GM19351 (cell line): ENCODE data around the gene SLC7A8.
A peak's percentile ranks its signal among the peaks of the same experiment; 100 is the strongest.

ENCODE experiments used
- ATAC-seq: cut with Tn5 transposase; IDR thresholded peaks from one replicate; pipeline ENCODE4 v1.9.1; 2021; ENCODE audit warnings: mild to moderate bottlenecking, moderate library complexity; ENCODE audit not compliant: unreplicated experiment

The SLC7A8 gene

DNA sequence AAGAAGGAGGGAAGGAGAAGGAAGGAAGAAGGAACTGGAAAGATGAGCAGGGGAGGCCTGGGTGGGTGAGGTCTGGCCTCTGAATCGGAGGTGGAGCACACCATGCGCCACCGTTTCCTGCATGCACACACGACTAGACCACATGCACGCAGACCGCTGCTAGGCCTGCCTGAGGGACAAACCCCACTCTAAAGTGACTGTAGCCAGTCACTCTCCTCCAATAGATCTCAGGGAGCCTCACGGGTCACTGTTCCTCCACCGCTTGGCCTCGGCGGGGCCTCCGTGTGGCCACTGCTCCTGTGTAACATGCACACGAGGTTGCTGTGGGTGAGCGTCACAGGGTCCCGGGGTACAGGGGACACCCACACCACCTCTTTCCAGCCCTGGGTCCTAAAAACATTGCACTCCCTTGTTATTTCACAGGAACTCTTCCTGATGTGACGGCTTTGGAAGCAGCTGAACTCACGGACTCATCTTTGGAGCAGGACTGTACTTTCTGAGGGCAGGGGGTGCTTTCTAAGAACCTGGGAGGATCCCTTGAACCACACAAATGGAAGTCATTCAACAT is 46.8 kb downstream of the SLC7A8 start:
- ATAC-seq, result no peak

DNA sequence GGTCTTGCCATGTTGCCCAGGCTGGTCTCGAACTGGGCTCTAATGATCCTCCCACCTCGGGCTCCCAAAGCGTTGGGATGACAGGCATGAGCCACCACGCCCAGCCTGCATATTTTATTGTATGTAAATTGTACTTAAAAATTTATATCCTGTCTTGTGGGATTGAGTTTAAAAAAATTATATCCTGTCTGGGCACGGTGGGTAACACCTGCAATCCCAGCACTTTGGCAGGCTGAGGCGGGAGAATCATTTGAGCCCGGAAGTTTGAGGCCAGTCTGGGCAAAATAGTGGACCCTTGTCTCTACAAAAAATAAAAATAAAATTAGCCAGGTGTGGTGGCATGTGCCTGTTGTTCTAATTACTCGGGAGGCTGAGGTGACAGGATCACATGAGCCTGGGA is 50.5 kb downstream of the SLC7A8 start:
- ATAC-seq, result no peak

DNA sequence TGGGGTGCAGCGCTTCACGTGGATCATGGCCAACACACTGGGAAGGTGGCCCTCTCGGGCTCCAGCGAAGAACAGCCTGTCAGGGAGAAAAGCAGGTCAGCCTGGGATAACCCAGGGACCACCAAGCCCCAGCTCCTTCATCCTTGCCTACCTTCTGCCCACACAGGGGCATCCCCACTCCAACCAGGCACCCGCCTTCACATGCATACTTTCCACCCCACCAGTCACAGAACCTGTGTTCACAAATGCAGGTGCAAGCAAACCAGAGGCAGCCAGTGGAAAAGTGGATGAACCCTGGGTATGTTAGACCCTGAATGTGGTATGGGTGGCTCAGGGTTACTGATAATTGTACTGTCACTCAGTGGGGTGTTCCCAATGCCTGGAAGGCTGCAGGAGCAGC is 52.0 kb downstream of the SLC7A8 start:
- ATAC-seq, result no peak

DNA sequence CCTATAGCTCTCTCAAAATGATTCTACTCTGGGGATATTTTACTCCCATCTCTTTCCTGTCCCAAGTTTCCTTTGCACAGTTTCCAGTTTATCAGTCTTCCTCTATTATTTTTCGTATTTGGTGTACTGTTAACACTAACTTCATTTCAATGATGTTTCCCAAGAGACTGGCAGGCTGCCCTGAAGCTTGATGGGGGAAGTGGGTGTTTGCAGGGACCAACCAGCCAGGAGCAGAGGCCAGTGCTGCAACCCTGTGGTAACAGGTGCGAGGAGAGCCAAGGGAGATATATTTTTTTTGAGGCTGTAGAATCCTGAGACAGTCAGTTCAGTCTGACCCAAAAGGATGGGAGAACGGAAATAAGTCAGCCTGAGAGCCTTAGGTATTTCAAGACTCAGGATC is 52.6 kb downstream of the SLC7A8 start:
- no peak for ATAC-seq

DNA sequence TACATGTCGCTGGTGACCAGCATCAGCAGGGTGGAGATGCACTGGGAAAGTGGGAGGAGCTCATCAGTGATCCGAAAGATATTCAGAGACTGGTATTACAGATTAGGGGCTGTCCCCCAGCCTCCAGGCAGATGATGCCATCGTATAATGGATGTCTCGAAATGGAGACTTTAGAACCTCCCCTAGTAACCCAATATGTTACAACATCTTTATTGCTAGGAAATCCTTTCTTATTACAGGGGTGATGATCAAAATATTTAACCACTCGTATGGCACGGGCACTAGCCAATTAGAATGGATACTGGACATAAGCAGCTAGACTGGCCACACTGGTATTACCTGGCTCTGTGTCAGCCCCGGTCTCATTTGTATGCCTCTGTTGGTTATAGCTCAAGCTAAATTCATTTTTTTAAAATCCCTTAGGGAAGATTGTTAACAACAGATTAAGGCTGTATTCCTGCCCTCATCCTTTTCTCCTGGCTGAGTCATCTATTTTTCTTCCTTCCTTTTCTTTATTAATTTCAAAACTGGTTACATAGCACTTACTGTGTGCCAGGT is 53.6 kb downstream of the SLC7A8 start:
- no peak for ATAC-seq

DNA sequence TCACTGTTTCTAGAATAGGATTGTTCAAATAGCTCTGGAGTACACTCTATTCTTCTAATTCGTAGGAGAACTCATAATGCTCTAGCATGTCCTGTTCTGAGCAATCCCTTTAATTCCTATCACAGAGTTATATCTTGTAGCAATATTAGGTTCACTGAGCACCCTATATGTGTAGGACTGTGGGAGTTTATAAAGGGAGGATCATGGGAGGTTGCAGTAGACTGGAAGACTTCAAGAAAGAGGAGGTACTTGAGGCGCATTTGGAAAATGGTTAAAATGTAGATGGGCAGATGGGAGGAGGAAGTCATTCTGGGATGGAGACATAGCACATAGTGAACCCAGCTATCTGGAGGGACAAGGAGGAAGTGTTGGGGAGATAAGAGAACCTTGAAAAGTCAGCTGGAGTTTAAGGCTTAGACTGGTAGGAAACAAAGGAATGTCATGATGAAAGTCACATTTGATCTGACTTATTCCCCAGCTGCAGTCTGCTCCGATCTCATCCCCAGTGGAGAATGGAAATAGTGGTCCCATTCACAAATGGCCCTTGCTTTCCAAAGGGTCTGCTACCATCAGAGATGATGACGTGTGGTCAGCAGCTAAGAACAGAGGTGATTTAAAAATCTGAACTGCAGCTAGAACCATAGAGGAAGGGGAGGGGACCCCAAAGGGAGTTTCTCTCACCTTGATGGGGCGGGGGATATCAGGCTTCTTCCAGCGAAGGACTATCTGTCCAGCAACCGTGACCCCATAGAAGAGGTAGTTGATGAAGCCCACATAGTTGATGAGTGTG is 54.3 kb downstream of the SLC7A8 start:
- no peak for ATAC-seq

DNA sequence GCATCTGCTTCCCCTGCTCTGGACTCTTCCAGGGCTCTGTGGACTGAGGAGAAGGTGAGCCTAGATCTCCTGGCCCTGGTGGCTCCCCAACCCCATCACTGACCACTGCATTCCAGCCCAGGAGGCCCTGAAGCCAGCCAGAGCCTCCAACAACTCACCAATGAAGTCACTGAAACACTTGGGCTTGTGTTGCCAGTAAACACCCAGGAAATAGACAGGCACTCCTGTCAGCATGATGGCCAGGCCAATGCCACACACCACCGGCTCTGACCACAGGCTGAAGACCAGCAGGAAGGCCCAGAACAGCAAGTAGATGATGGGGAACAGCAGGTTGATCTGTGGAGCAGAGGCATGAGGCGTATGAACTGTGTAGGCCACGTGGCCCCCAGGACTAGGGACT is 55.6 kb downstream of the SLC7A8 start:
- ATAC-seq, result no peak

DNA sequence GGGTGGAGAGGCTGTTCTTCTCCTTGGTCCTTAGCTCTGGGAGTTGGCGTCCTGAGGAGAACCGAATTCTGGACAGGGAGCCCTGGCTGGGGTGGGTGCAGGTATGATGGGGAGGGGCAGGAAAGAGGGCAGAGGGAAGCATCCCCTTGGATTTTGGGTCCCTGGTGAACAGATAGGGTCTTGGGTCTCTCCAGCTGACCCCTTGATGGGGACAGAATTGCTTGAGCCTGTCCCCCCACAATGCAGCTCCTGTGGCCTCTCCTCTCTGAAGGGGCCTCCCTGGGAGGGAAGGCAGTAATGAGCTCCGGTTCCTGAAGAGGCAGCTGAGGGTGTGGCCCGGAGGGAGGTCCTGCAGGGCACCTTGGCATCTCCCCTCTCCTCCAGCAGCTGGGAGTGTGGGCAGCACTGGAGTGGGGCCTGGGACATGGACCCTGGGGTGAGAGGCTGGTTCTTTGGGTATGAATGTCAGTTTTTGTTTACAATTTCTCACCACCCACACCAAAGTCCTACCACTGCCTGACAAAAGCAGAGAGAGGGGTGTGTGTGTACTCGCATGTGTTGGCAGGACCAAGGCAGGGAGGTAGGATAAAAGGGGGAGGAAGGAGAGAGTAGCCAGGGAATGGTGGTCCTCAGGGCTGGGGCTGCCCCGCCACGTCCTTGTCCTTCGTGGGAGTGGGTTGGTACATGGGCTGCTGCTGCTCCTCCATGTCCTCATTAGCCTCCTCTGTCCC is 56.7 kb downstream of the SLC7A8 start:
- ATAC-seq, result no peak

DNA sequence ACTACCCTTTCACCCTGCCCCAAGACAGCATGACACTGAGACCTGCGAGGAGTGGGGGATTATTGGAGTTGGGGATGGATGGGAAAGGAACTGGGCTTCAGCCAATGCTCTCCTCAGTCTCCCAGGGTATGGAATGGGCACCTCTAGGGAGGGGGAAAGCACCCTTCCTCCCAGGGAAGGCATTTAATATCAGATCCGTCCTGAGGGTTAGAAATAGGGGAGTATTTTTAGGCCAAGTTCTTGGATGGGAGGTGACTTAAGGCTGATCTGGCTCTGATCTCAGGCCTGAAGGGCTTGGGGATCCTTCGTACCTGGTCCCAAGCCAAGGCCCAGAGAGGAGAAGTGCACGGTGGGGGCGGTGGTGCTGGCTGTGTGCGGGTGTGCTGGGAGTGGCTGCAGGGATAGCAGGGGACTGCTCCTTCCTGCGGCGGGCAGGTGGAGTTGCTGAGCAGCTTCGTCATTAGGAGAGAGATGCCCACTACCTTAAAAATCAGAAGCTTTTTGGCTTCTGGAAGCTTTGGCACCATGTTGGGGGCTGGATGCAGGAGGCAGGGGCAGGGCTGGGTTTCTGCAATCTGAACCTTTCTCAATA is 57.4 kb downstream of the SLC7A8 start:
- ATAC-seq, result no peak

DNA sequence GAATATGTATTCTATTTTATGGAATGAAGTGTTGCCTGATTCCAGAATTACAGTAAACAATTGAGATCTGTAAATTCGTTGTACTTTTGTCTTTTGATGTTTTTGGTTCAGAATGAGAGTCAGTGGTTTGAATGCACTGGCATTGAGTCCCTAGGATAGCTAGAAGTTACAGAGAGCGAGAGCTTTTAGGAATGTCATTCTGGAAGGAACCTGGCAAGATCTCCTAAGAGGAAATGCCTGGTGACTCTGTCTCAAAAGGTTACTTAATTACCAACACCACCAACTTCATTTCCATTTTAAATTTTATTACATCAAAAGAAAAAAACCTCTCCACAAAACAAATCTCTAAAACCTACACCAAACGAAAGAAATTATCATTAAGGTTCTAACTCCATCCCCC is 58.4 kb downstream of the SLC7A8 start:
- no peak for ATAC-seq

DNA sequence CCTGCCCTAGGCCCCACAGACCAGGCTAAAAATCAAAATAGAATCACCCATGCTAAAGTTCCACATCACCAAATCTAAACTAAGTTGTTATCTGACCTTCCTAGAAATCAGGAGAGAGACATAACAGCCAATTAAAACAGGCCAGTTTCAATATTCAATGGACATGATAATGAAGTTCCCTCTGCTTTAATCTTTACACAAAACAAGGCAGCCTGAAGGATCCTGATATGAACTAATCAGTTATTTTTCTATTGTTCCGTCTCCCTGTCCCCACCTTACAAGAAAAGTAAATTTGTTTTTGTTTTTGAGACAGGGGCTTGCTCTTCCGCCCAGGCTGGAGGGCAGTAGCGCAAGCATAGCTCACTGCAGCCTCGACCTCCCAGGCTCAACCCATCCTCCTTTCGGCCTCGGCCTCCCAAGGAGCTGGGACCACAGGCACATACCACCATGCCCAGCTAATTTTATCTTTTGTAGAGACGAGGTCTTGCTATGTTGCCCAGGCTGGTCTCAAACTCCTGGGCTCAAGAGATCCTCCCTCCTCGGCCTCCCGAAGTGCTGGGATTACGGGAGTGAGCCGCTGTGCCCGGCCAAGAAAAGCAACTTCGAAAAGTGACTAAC is 59.0 kb downstream of the SLC7A8 start:
- ATAC-seq, result no peak

DNA sequence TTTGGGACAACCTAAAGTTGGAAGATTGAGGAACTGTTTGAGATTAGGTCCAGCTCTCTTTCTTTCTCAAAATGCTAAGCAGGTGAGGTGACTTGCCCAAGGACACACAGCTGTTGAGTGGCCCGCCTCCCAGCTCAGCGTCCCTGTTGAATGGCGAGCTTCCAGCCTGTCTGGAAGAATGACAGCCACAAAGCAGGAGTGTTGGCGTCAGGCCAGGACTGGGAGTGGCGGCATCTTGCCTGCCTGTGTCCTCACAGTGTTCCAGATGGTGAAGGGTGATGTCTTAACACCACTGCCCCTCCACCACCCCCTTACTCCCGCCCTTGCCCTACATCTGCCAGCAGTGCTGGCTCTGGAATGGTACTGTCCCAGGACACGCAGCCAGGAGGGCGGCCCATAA is 60.0 kb downstream of the SLC7A8 start:
- ATAC-seq, result no peak

DNA sequence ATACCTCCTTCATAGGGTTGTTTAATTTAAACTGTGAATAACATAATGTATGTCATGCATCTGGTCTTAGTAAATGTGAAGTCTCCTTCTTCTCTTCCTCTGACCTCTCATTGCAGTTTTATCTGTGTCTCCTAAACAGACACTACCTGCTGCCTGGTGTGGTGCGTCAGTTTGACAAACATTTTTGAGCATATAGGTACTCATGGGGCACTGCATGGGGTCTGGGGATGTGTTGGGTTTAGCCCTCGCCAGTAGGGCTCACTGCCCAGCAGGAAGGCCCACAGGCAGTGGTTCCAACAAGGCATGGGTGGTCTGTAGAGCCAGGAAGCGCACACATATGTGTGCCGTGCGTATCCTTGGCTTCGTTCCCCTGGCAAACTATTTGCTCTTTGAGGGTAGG is 61.4 kb downstream of the SLC7A8 start:
- ATAC-seq, result no peak

DNA sequence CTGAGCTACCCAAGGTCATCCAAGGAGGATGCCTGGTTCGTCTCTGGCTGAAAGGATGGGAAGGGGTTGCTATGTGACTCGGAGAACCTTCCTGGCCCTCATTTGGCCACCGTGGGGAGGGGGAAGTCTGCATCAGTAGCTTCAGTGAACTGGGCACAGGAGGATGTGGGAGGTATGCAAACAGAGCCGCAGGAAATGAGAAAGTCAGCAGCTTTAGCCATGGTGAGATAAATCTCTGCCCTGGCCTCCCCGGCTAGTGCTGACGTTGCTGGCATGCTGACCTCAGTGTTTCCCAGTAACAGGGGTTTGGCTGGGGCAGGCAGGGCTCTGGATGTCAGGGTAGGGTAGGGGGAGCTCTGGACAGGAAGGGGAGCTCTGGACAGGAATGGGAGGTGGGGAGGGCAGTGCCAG is 62.1 kb downstream of the SLC7A8 start:
- ATAC-seq, result peak; percentile 56

DNA sequence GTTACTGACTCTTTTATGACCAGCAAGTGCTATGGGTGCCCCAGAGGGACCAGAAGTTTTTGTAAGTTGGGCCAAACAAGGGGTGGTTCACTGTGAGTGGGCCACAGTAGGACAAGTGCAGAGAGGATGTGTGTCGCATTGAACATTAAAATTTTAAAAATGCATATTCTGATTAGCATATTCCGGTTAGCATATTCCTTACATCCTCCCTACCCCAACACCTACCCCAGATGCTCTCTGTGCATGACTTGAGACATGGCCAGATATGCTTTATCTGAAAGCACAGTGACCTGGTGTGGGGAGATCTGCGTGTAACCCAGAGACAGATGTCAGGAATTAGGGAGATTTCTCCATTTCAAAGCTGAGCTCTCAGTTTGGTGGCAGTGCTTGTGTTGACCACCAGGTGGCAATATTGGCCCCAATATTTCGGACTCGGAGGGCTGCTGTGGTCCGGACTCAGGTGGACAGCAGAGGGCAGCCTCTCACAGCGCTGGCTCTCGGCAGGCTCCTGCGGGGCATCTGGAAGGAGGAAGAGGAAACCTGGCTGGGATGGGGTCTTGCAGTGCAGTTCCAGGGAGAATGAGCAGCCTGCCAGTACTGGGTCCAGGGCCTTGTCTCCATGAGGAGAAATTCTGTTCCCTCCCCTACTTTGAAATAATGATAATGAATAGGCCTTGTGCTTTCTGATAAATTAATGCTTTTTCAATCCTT is 62.8 kb downstream of the SLC7A8 start:
- peak; percentile 74 for ATAC-seq

DNA sequence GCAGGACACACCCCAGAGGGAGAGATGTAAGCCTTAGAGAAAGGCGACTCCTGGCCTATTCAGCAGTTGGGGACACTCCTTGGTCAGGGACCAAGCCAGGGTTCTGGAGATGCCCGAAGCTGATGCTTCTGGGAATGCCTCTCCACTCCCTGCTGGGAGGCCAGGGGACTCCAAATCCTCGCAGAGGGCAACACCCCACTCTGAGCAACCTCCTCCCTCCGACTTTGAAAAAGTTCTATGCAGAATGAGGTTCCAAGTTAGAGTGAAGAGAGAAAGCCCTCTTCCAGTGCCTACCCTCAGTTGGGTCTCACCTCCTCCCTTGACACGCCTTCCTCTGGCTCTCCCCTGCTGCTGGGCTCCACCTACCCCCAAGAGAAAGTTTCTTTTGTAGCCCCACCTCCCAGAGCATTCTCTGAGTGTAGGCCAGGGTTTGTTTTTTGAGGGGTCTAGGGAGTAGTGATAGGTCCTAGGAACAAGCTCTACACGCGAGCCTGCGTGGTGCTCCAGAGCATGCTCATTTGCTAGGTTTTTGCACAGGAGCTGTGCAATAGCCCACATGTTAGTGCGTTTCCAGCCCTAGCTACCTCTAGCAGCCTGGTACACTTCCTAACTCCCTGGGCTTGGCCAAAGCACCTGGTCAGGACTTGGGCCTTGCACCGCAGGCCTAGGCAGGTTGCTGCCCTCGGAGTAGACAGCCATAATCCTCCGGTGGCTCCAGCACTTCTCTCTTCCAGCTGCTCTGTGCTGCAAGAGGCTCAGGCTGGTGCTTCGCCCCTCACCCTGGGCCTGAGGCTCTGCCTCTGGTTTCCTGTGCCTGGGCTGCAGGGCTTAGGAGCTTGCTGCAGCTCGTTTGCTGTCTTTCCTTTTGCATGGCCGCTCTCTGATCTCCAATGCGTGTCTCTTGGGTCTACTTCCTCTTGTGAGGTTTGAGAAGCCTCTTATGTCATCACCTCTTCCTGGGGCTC is 63.8 kb downstream of the SLC7A8 start:
- no peak for ATAC-seq

DNA sequence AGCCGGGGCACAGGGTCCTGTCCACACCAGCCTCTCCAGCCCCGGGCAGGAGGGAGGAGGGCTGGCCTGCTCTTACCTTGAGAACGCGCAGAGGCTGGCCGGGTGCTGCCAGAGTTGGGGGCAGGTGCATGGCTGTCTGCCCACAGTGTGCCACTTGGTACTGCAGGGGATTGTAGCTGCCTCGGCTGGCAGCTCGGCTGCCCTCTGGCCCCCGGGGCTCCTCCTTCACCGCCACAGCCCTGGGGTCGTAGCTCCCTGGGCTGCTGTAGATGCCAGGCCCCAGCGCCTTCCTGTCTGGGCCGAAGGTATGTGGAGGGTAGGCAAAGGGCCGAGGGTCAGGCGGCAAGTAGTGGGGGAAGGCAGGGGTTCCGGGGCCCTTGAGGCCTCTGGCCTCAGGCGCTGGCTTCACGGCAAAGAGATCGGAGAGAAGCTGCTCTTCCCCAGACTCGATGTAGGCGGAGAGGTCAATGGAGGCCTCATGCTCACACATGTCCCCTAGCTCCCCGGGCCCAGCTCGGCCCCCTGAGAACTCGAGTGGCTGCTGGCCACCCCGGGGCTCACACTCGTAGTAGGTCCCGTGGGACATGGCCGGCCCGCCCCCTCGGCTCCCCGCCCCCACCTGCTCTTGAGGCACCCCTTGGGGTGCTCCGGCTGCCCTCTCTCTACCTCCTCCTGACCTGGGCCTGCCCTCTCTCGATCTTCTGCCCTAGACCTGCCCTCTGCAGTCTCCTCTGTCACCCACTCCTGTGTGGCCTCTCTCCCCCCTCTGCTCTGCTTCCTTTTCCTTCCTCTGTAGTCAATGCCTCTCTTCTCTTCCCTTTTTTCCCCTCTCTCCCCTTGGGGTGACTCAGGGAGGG is 64.7 kb downstream of the SLC7A8 start, which contains the start of gene CEBPE:
Gene CEBPE (minus strand): TSS at position 750 of the 857 bp plus-strand sequence. CDS start 164 bp downstream, at position 586.
- no peak for ATAC-seq

DNA sequence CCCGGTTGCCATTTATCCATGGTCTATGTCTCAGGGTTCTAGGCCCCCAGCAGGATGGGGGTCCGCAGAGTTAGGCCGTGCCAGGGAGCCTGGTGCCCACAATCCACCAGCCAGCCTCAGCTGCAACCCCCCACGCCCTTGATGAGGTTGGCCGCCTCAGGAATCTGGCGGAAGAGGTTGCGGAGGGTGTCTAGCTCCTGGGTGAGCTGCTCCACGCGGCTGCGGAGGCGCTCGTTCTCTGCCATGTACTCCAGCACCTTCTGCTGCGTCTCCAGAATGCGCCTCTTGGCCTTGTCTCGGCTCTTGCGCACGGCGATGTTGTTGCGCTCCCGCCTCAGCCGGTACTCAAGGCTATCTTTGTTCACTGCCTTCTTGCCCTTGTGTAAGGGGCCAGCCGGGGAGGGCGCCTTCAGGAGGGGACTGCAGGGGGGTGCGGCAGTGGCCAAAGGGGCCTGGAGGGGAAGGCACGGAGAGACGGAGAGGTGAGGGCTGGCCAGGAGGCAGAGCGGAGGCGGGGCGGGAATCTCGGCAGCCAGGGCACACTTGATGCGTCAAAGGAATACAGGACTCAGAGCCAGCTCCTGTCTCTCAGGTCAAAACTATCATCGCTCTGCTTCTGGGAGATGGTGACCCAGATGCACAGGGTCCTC is 66.0 kb downstream of the SLC7A8 start:
- no peak for ATAC-seq
